SK-N-SH treated with all-trans-retinoic acid at 6 μM for 48 hours (cell line): ENCODE measurements around the gene GAB4.

Experiments
- ATAC-seq: fragments of 200-7000 bp; cut with Tn5 transposase; 3 replicates; pipeline ENCODE4 v1.9.1; 2020; ENCODE audit warnings: mild to moderate bottlenecking, moderate library complexity
- ARNTL ChIP-seq: fragments of 450-650 bp; formaldehyde crosslinking; IDR thresholded peaks from 2 replicates; pipeline ENCODE4 v1.5.0; 2020; ENCODE audit warnings: low read depth, mild to moderate bottlenecking, moderate library complexity, borderline replicate concordance
- BACH2 ChIP-seq: fragments of 250-450 bp; sonication (Bioruptor Pico); IDR thresholded peaks from 2 replicates; pipeline ENCODE4 v1.9.0; 2021; ENCODE audit warnings: mild to moderate bottlenecking, borderline replicate concordance
- CREB5 ChIP-seq: fragments of 250-450 bp; sonication (Bioruptor Pico); IDR thresholded peaks from 2 replicates; pipeline ENCODE4 v1.5.1; 2020; ENCODE audit warnings: low read depth, mild to moderate bottlenecking, moderate library complexity
- CSDC2 ChIP-seq: fragments of 250-450 bp; sonication (Bioruptor Pico); IDR thresholded peaks from 2 replicates; pipeline ENCODE4 v1.5.0; 2020; ENCODE audit warnings: mild to moderate bottlenecking, moderate library complexity
- CSRNP3 ChIP-seq: fragments of 250-450 bp; sonication (Bioruptor Pico); IDR thresholded peaks from 2 replicates; pipeline ENCODE4 v1.5.1; 2021; ENCODE audit warnings: mild to moderate bottlenecking, moderate library complexity
- ISL1 ChIP-seq: fragments of 250-450 bp; sonication (Bioruptor Pico); IDR thresholded peaks from 2 replicates; pipeline ENCODE4 v2.1.2; 2022; ENCODE audit warnings: mild to moderate bottlenecking, moderate library complexity
- OSR1 ChIP-seq: fragments of 250-450 bp; sonication (Bioruptor Pico); IDR thresholded peaks from 2 replicates; pipeline ENCODE4 v1.8.0; 2022; ENCODE audit warnings: moderate library complexity, mild to moderate bottlenecking, inconsistent platforms
- PATZ1 ChIP-seq: fragments of 250-450 bp; sonication (Bioruptor Pico); IDR thresholded peaks from 2 replicates; pipeline ENCODE4 v1.8.0; 2020; ENCODE audit warnings: mild to moderate bottlenecking, moderate library complexity, borderline replicate concordance
- POU6F1 ChIP-seq: fragments of 250-450 bp; sonication (Bioruptor Pico); IDR thresholded peaks from 2 replicates; pipeline ENCODE4 v1.8.0; 2021; ENCODE audit warnings: low read depth, mild to moderate bottlenecking, moderate library complexity, borderline replicate concordance
- PPARA ChIP-seq: fragments of 250-450 bp; sonication (Bioruptor Pico); IDR thresholded peaks from 2 replicates; pipeline ENCODE4 v1.5.0; 2020; ENCODE audit warnings: mild to moderate bottlenecking, borderline replicate concordance
- RARB ChIP-seq: fragments of 250-450 bp; sonication (Bioruptor Pico); IDR thresholded peaks from 2 replicates; pipeline ENCODE4 v1.8.0; 2021; ENCODE audit warnings: mild to moderate bottlenecking, moderate library complexity
- TOX ChIP-seq: fragments of 250-450 bp; sonication (Bioruptor Pico); IDR thresholded peaks from 2 replicates; pipeline ENCODE4 v1.8.0; 2021; ENCODE audit warnings: mild to moderate bottlenecking, moderate library complexity, borderline replicate concordance
- TSHZ2 ChIP-seq: fragments of 250-450 bp; sonication (Bioruptor Pico); IDR thresholded peaks from 2 replicates; pipeline ENCODE4 v1.5.0; 2020; ENCODE audit warnings: mild to moderate bottlenecking, moderate library complexity
- ZFP3 ChIP-seq: fragments of 250-450 bp; sonication (Bioruptor Pico); IDR thresholded peaks from 2 replicates; pipeline ENCODE4 v1.5.0; 2020; ENCODE audit warnings: mild to moderate bottlenecking, moderate library complexity
- ZFP30 ChIP-seq: fragments of 450-650 bp; formaldehyde crosslinking; IDR thresholded peaks from 2 replicates; pipeline ENCODE4 v1.5.0; 2022; ENCODE audit warnings: mild to moderate bottlenecking, moderate library complexity
- ZNF565 ChIP-seq: fragments of 450-650 bp; formaldehyde crosslinking; conservative IDR thresholded peaks from 2 replicates; pipeline ENCODE4 v1.5.0; 2020; ENCODE audit warnings: low read depth, mild to moderate bottlenecking, moderate library complexity
- ZNF8 ChIP-seq: fragments of 450-650 bp; formaldehyde crosslinking; IDR thresholded peaks from 2 replicates; pipeline ENCODE4 v1.5.0; 2020; ENCODE audit warnings: mild to moderate bottlenecking, moderate library complexity

The GAB4 gene

GRCh38 chr22:16922706-16923105 is 85.3 kb downstream of the GAB4 start:
- no peak for TF ChIP-seq PATZ1 (CRISPR knock-in tag)
- no peak for TF ChIP-seq ZFP30 (CRISPR knock-in tag)
- TF ChIP-seq TOX (CRISPR knock-in tag): no peak
- ATAC-seq: no peak

GRCh38 chr22:16922076-16922475 is 85.9 kb downstream of the GAB4 start:
- ATAC-seq: no peak
- TF ChIP-seq TSHZ2 (CRISPR knock-in tag) (no peak), CSRNP3 (no peak), ZNF8 (CRISPR knock-in tag) (no peak), TOX (CRISPR knock-in tag) (no peak), RARB (no peak), CREB5 (CRISPR knock-in tag) (no peak), CSDC2 (CRISPR knock-in tag) (no peak), POU6F1 (CRISPR knock-in tag) (no peak)

GRCh38 chr22:16917144-16918003 is 90.6 kb downstream of the GAB4 start:
- peak; percentile 91 for ATAC-seq
- TF ChIP-seq PATZ1 (CRISPR knock-in tag) (no peak), OSR1 (CRISPR knock-in tag) (no peak), CREB5 (CRISPR knock-in tag) (no peak), ISL1 (no peak), ARNTL (CRISPR knock-in tag) (no peak), RARB (no peak), POU6F1 (CRISPR knock-in tag) (no peak), BACH2 (CRISPR knock-in tag) (no peak), PPARA (CRISPR knock-in tag) (no peak), ZFP3 (CRISPR knock-in tag) (no peak), CSDC2 (CRISPR knock-in tag) (no peak), TSHZ2 (CRISPR knock-in tag) (no peak), ZNF565 (CRISPR knock-in tag) (no peak)
